Gastroesophageal sphincter (tissue), 4 donors: ENCODE data around the gene CTNNA3. TPM values are rescaled to one million over a fixed set of nuclear protein-coding genes. Genes with fewer than 3 reads are reported as not detected.

Source experiments
- ATAC-seq: fragments of 150-250 bp; one replicate; pipeline ENCODE4 v1.9.1; 2016; ENCODE audit warnings: mild to moderate bottlenecking, moderate library complexity
- H3K27ac ChIP-seq, 4 donors: fragments of 200-600 bp; sonication (generic) in 3 of 4; 1 replicate in 3 of 4; 2 replicates in 1 of 4; pipeline ENCODE4 v1.5.1; 2016 to 2019
- H3K27me3 ChIP-seq: fragments of 200-600 bp; sonication (generic); one replicate; pipeline ENCODE4 v1.5.1; 2019
- H3K36me3 ChIP-seq, 2 donors: fragments of 200-600 bp; sonication (generic); one replicate each; pipeline ENCODE4 v1.5.1; 2019; ENCODE audit warnings: control low read depth in 1 of 2
- H3K4me1 ChIP-seq, 3 donors: fragments of 200-600 bp; sonication (generic); 1 replicate in 2 of 3; 2 replicates in 1 of 3; pipeline ENCODE4 v1.5.1; 2016 to 2019; ENCODE audit warnings: control low read depth in 2 of 3
- H3K4me3 ChIP-seq, 2 donors: fragments of 200-600 bp; sonication (generic); one replicate each; pipeline ENCODE4 v1.5.1; 2019; ENCODE audit warnings: mild to moderate bottlenecking in 1 of 2, moderate library complexity in 1 of 2
- H3K9me3 ChIP-seq, 3 donors: fragments of 200-600 bp; sonication (generic); one replicate each; pipeline ENCODE4 v1.5.1; 2017 to 2019; ENCODE audit warnings: control low read depth in 2 of 3
- EP300 ChIP-seq: sonication (generic); formaldehyde crosslinking; IDR thresholded peaks from one replicate; pipeline ENCODE4 v1.6.1; 2017; ENCODE audit warnings: antibody characterized with exemption, mild to moderate bottlenecking
- POLR2A ChIP-seq, 2 donors: fragments of 450-650 bp; IDR thresholded peaks; one replicate each; pipeline ENCODE4 v1.6.1; 2017; ENCODE audit warnings: antibody characterized with exemption in 2 of 2, mild to moderate bottlenecking in 2 of 2, moderate library complexity in 1 of 2
- POLR2AphosphoS5 ChIP-seq: sonication (generic); formaldehyde crosslinking; IDR thresholded peaks from one replicate; pipeline ENCODE4 v1.6.1; 2017; ENCODE audit warnings: antibody characterized with exemption
- WGBS, 2 donors: methylation state at CpG; one replicate each; pipeline ENCODE4 v1.1.5; 2018; ENCODE audit warnings: low coverage in 1 of 2; 5-methylcytosine and 5-hydroxymethylcytosine counted together
- total RNA-seq, 4 donors: library from RNA; depleted of rRNA; stranded (reverse); fragments of >200 nt; gene quantifications; one replicate each; pipeline ENCODE4 v1.1.0, GENCODE V29; 2016
- TF ChIP-seq, protein P1 (sequence below), 4 experiments: fragments of 200-600 bp in 2 of 4; fragments of 450-650 bp in 2 of 4; sonication (generic) in 1 of 4; IDR thresholded peaks; one replicate each; pipeline ENCODE4 v1.5.1; 2017 to 2019; ENCODE audit warnings: antibody characterized with exemption in 4 of 4, mild to moderate bottlenecking in 2 of 4, moderate library complexity in 2 of 4

The CTNNA3 gene
- total RNA-seq, 4 donors from 2014 or later = 5.1 to 22.0 (median 13.8) TPM

DNA sequence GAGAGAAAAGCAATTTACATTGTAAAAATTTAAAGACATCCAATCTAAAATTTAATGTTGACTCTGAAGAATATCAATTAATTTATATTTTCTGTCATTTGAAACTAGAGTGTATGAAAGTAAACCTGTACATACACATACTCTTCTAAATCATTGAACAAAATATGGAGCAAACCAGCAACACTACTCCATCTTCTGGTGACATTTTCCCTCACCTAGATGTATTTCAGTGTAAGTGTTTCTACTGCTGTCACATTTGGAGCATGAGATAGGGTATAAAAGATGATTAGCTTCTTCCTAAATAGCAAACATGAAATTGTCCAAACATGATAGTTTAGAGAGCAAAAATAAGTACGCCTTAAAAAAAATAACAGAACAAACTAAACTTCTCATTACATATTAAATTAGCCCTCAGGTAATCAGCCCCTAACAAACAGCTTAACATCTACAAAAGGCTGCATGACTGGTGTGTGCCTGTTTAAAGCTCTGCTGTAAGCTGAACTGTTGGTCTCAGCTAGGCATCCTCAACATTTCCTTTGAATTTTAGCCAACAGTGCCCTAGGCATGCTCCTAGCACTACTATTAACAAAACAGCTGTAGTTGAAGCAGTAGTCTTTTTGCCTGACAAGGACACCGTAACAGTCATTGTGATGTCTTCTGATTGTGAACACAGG is 189.8 kb downstream of the CTNNA3 start:
- Histone ChIP-seq H3K4me1 (no peaks in the 10 kb centered on the region), H3K27ac (no peak overlapping the region), H3K9me3 (no peaks in the 10 kb centered on the region), H3K36me3 (no peaks in the 10 kb centered on the region), H3K4me3 (no peak overlapping the region), H3K27me3 (no peaks in the 10 kb centered on the region)
- TF ChIP-seq, protein P1, sequence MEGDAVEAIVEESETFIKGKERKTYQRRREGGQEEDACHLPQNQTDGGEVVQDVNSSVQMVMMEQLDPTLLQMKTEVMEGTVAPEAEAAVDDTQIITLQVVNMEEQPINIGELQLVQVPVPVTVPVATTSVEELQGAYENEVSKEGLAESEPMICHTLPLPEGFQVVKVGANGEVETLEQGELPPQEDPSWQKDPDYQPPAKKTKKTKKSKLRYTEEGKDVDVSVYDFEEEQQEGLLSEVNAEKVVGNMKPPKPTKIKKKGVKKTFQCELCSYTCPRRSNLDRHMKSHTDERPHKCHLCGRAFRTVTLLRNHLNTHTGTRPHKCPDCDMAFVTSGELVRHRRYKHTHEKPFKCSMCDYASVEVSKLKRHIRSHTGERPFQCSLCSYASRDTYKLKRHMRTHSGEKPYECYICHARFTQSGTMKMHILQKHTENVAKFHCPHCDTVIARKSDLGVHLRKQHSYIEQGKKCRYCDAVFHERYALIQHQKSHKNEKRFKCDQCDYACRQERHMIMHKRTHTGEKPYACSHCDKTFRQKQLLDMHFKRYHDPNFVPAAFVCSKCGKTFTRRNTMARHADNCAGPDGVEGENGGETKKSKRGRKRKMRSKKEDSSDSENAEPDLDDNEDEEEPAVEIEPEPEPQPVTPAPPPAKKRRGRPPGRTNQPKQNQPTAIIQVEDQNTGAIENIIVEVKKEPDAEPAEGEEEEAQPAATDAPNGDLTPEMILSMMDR (IDR thresholded peaks at IDR 0.05) = no peak
- TF ChIP-seq POLR2AphosphoS5 = no peak
- no peak for TF ChIP-seq EP300
- 71 to 91% methylated on average over 2 of the region's 2 CpGs for WGBS, 2 donors
- ATAC-seq = no peak

DNA sequence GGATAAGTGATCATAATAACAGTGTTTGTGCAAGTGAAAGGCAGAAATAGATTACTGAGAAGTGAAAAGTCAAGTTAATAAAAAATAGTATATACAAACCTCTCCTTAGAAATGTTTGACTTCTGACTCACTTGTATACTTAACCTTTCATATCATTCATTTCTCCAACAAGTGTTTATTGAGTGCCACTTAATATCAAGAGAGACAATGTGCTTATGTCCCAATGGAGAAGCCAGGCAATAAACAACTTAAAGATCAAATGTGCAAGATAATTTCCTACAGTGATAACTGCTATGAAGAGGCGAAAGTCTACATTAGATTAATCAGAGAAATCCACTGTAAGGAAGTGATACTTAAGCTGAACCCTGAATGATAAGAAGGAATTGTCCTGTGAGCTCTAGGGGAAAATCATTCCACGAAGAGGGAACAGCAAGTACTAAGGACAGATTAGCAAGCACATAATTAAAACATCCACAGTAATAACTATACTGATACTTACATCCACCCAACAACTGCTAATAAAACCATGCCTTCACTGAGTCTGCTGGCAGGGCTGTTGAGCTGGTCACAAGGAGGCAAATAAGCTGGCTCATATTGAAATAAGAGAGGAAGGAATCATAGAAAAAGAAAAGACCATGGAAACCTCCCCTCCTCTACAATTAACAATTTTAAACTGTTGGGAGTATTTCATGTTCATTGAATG is 203.5 kb downstream of the CTNNA3 start:
- H3K27ac ChIP-seq = no peak overlapping the region
- ATAC-seq = no peak
- TF ChIP-seq EP300 (no peak), POLR2AphosphoS5 (no peak), POLR2A (IDR thresholded peaks at IDR 0.05) (no peak)
- TF ChIP-seq, protein P1 (IDR thresholded peaks at IDR 0.05) = no peak
- H3K4me3 ChIP-seq = no peak overlapping the region
- peaks cover 0 to 13% (median 0%) of the 10 kb centered on the region in 3 donors for H3K4me1 ChIP-seq
- H3K9me3 ChIP-seq = no peaks in the 10 kb centered on the region
- H3K36me3 ChIP-seq = no peaks in the 10 kb centered on the region
- WGBS, 2 donors = 5 to 12% methylated on average over 2 of the region's 2 CpGs
- no peaks in the 10 kb centered on the region for H3K27me3 ChIP-seq

DNA sequence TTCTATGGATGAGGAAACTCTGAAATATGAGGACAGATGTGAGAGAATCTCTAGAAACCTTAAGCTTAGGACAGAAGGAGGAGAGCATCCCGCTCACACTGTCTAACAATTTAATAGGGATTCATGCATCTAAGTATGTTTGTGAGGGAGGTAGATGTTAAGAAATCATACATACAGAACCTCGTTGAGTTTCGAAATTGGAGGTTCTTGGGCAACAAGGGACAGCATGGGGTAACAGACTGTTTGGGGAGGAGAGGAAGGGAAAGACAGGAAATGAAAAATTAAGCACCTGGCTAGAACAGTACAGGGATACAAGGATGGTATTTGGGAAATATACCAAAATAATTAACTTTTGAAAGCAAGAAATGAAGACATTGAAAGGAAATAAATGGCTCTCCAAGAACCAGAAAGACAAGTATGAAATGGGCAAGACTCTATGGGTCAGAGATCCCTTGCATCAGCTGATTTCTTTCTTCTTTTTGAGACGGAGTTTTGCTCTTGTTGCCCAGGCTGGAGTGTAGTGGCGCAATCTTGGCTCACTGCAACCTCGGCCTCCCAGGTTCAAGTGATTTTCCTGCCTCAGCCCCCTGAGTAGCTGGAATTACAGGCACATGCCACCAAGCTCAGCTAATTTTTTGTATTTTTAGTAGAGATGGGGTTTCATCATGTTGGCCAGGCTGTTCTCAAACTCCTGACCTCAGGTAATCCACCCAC is 207.9 kb downstream of the CTNNA3 start:
- ATAC-seq = no peak

DNA sequence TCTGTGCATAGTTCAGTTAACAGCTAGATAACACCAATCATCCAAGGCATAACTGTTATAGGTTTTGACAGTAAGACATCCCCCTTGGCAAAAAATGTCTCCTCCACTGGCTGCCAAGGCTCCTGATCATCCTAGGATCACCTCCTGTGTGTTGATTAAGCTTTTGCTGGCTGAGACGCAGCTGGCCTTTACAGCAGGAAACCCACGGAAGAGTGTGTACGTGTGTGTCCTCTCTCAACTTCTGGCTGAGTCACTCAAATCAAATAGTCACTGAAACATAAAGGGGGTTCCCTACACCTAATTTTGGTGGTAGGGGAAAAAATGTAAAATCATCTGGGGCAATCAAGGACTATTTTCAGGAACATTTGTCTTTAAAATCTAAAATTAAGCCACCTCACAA is 208.8 kb downstream of the CTNNA3 start:
- Histone ChIP-seq H3K36me3 (no peaks in the 10 kb centered on the region), H3K9me3 (peaks cover 0 to 10% (median 0%) of the 10 kb centered on the region in 3 donors), H3K4me1 (peaks cover 0 to 8% (median 0%) of the 10 kb centered on the region in 3 donors), H3K4me3 (no peak overlapping the region), H3K27me3 (no peaks in the 10 kb centered on the region), H3K27ac (no peak overlapping the region)
- 41% methylated on average over 3 of the region's 3 CpGs; no CpG with 5 or more reads in 1 of the 2 donors for WGBS, 2 donors
- no peak for TF ChIP-seq POLR2AphosphoS5
- no peak for TF ChIP-seq POLR2A (IDR thresholded peaks at IDR 0.05)
- TF ChIP-seq, protein P1 (IDR thresholded peaks at IDR 0.05) = no peak
- no peak for TF ChIP-seq EP300
- ATAC-seq = no peak

More for the DNA sequence above, 207.9 kb downstream of the CTNNA3 start:
- TF ChIP-seq POLR2A (IDR thresholded peaks at IDR 0.05) (no peak), EP300 (no peak), POLR2AphosphoS5 (no peak)
- TF ChIP-seq, protein P1 (IDR thresholded peaks at IDR 0.05) = no peak
- no peaks in the 10 kb centered on the region for H3K36me3 ChIP-seq
- peaks cover 0 to 10% (median 0%) of the 10 kb centered on the region in 3 donors for H3K9me3 ChIP-seq
- 77 to 89% methylated on average over 5 to 6 of the region's 6 CpGs for WGBS, 2 donors
- H3K27ac ChIP-seq = no peak overlapping the region
- H3K4me1 ChIP-seq = peaks cover 0 to 13% (median 0%) of the 10 kb centered on the region in 3 donors
- H3K4me3 ChIP-seq = no peak overlapping the region
- H3K27me3 ChIP-seq = no peaks in the 10 kb centered on the region
